ENCODE measurements around the gene THRB.

GRCh38 chr3:24443476-24443875 lies 51.2 kb downstream of the THRB start:
- no peak for TF ChIP-seq CTCF (conservative IDR thresholded peaks at IDR 0.05; ENCODE audit: low read length)
- TF ChIP-seq EZH2phosphoT487 (IDR thresholded peaks at IDR 0.05; ENCODE audit: borderline replicate concordance): no peak

All from Loucy (cell line).